WI38 (cell line): Measurements from ENCODE around the gene CLDN9.
A peak's percentile ranks its signal among the peaks of the same experiment; 100 is the strongest.

Experiments used
- H3K4me3 ChIP-seq: 2 replicates; pipeline ENCODE4 v1.5.1; 2011; ENCODE audit warnings: low read depth, mild to moderate bottlenecking, control low read depth, low read length
- TF ChIP-seq, protein P1 (sequence below): IDR thresholded peaks from 2 replicates; pipeline ENCODE4 v1.5.1; 2012; ENCODE audit warnings: low read depth, mild to moderate bottlenecking, control low read depth, low read length

The CLDN9 gene

GRCh38 chr16:3013998-3014690 is 1.4 kb downstream of the CLDN9 start:
- TF ChIP-seq, protein P1, sequence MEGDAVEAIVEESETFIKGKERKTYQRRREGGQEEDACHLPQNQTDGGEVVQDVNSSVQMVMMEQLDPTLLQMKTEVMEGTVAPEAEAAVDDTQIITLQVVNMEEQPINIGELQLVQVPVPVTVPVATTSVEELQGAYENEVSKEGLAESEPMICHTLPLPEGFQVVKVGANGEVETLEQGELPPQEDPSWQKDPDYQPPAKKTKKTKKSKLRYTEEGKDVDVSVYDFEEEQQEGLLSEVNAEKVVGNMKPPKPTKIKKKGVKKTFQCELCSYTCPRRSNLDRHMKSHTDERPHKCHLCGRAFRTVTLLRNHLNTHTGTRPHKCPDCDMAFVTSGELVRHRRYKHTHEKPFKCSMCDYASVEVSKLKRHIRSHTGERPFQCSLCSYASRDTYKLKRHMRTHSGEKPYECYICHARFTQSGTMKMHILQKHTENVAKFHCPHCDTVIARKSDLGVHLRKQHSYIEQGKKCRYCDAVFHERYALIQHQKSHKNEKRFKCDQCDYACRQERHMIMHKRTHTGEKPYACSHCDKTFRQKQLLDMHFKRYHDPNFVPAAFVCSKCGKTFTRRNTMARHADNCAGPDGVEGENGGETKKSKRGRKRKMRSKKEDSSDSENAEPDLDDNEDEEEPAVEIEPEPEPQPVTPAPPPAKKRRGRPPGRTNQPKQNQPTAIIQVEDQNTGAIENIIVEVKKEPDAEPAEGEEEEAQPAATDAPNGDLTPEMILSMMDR, result no peak
- H3K4me3 ChIP-seq, result no peak overlapping the region

DNA sequence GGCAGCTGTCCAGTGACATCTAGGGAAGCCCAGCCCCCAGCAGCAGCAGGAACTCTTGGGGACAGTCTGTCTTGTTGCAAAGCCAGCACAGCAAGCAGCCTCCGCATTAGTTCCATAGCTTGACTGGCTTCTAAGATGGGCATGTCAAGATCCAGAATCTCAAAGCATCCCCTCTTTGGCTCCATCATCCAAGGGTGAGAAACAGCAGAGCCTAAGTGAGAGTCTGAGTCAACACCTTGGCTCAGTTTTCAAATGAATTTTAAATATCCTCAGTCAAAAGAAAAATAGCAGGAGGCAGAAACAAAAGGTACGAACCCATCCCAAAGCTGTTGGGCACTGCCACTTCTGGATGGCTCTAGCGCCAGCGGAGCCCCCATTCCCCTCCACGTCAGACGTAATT is 2.2 kb downstream of the CLDN9 start:
- TF ChIP-seq, protein P1, result no peak
- H3K4me3 ChIP-seq, result no peak overlapping the region

- H3K4me3 ChIP-seq, result no peak overlapping the region
- TF ChIP-seq, protein P1, result no peak
Observed at GRCh38 chr16:3015865-3016521, 3.3 kb downstream of the CLDN9 start.

DNA sequence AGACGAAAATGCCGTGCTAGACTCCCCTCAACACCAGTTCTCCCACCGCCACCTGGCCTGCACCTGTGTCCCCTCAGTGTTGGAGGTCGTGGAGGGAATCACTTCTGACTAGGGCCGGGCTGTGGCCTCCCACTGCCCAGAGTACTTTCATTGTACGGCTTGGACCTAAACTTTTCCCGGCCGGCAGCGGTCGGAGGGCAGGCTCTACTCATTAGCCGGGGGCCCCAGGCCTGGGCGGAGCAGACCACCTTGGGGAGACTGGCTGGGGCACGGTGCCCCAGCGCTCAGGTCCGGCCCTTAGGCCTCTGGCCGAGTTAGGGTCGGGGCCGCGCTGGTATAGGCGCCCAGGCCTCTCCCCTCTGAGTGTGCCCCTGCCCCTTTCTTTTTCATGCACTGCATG is 4.6 kb downstream of the CLDN9 start:
- no peak overlapping the region for H3K4me3 ChIP-seq
- TF ChIP-seq, protein P1, result no peak

GRCh38 chr16:3017794-3018506 is 5.2 kb downstream of the CLDN9 start, which contains the start of gene CLDN6:
Gene CLDN6 (minus strand): TSS chr16:3018183. CDS start chr16:3016021, 2,162 bp downstream.
- TF ChIP-seq, protein P1, result no peak
- H3K4me3 ChIP-seq, result no peak within 1 kb of the TSS

GRCh38 chr16:3019594-3020246 is 7.0 kb downstream of the CLDN9 start:
- TF ChIP-seq, protein P1, result no peak
- H3K4me3 ChIP-seq, result peak overlapping the region; percentile 93
